Activated CD8-positive, alpha-beta memory T cell treated with anti-CD3 and anti-CD28 coated beads, Interleukin-2, amount 50 U/mL, for 24 hours (primary cell): Measurements from ENCODE around the gene TESMIN.

Source experiments
- DNase-seq: peaks from one replicate; pipeline ENCODE4 v3.0.0-alpha.2; 2020; ENCODE audit errors: extremely low read depth

Gene TESMIN

DNA sequence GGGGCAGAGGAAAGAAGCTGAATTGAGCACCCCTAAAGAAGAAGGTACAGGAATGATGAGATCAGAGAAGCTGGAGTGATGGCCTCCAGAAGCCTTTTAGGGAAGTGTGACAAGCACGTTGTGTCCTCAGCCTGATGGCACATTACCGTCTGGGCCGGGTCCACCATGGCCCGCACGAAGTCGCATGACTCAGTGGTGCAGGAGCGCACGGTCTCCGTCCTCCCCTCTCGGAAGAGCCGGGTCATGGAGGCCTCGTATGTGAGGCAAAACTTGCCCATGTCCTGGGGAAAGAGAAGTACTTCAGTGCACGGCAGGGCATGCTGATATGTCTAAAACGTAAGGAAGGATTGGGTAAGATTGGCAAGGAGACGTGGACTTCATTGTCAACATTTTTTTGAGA is 11.2 kb upstream of the TESMIN start:
- DNase-seq: no peak

DNA sequence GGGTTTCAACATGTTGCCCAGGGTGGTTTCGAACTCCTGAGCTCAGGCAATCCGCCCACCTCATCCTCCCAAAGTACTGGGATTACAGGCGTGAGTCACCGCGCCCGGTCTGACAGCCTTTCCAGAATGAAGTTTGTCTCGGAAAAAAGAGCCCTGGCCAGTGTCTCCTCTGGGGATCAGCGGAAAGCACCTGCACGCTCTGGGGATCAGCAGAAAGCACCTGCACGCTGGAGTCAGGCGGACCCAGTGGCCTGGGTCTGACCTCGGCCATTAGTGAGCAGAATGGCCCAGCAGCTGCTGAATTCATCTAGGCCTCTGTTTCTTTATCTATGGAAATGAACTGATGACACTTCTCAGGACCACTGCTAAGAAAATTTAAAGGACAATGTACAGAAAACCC is 10.5 kb upstream of the TESMIN start:
- DNase-seq: no peak

DNA sequence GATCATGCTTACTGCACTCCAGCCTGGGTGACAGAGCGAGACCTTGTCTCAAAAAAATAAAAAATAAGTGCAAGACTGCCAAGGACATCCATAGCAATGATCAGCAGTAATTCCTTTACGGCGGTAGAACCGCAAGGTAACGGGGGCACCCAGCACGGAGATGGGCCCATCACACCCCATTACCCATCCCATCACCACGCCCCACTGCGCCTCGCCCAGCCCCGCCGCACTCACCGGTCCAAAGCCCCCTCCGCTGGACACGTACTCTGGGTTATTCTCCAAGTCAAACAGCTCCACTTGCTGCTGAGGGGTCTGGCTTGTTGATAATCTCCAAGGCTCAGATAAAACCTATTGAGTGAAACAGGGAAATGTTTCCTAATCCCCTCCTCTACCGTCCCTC is 8.7 kb upstream of the TESMIN start:
- DNase-seq: no peak

DNA sequence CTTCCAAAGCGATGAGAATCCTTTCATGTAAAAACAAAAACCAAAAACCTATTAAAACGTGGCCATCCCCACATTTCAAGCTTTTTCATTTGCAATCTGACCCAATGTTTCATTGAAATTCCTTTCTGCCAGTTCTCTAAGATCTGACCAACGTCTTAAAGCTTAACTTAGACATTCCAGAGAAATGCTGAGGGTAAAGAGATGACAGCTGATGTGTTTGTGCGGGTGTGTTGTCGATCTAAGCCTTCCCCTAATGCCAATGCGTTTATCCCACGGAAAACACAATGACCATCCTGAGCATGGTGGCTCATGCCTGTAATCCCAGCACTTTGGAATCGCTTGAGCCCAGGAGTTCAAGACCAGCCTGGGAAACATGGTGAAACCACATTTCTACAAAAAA is 6.4 kb upstream of the TESMIN start:
- DNase-seq: no peak

DNA sequence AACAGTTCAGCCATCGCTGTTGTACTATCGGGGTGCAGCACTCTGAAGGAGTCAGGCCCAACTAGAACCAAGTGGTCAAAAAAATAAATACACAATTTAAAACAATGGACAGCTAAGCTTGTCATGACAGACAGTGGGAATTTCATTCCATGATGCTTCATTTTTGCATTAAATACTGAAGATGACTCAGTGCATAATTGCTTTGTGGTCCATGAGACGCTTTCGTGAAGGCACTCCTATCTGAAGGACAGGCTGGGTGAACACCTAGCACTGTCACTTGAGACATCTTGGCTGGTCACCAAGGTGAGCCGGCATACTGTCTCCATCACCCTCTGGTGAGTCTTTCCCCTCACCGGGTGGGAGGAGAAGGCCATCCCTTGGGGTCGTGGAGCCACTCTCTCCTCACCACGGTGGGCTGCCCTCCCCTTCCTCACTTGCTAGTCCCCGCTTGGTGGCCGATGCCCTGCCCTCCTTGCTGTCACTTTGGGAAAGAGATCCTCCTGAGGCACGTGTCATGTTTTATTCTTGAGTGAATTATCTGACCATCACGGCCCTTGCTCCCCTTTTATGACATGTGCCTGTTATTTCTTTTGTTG is 4.9 kb upstream of the TESMIN start:
- no peak for DNase-seq

DNA sequence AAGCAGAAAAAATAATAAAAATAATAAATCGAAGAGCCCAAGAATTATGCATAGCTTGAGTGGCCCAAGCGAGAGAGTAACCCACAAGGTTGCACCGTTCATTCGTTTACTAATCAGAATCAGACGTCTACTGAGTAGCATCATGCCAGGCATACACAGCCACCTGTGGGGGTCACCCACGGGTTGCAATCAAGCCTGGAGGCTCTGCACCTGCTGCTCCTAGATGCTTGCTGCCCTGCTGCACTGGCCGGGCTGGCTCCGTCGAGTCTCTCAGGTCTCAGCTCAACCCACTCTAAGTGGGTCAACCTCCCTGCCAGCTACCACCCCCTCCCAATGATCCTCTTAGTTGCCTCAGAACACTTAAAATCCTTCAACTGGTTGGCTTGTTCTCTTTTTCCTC is 2.0 kb upstream of the TESMIN start:
- DNase-seq: no peak

DNA sequence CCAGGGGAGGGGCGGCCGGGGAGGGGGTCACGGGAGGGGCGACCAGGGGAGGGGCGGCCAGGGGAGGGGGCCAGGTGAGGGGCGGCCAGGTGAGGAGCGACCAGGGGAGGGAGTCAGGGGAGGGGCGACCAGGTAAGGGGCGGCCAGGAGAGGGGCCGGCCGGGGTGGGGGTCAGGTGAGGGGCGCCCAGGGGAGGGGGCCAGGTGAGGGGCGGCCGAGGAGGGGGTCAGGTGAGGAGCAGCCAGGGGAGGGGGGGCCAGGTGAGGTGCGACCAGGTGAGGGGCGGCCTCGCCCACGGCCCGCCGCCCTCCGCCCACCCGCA is 355 bp downstream of the TESMIN start:
- no peak for DNase-seq

DNA sequence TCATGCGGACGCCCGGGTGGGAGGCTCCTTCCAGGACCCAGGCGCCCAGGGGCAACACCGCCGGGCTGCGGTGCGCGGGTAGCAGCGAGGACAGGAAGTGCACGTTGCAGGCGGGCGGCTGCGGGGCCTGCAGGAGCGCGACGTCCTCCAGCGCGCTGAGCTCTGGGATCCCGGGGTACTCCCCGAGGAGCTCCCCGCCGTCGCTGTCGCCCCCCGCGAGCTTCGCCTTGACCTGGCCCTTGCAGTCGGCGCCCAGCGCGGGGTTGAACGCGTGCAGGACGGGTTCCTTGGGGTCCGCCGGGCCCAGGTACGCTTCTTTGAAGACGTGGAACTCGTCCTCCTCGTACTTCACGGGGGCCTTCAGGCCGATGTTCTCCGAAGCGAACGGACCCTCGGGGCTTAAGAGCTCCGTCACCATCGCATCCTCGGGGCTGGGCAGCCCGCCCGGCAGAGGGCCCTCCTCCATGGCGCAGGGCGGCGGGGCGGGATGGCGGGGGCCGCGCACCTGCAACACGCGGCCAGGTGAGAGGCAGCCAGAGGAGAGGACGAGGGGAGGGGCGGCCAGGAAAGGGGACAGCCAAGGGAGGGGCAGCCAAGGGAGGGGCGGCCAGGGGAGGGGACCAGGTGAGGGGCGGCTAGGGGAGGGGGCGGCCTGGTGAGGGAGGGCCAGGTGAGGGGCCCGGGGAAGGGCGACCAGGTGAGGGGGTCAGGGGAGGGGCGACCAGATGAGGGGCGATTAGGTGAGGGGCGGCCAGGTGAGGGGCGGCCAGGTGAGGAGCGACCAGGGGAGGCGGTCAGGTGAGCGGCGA is 921 bp downstream of the TESMIN start:
- DNase-seq: no peak

DNA sequence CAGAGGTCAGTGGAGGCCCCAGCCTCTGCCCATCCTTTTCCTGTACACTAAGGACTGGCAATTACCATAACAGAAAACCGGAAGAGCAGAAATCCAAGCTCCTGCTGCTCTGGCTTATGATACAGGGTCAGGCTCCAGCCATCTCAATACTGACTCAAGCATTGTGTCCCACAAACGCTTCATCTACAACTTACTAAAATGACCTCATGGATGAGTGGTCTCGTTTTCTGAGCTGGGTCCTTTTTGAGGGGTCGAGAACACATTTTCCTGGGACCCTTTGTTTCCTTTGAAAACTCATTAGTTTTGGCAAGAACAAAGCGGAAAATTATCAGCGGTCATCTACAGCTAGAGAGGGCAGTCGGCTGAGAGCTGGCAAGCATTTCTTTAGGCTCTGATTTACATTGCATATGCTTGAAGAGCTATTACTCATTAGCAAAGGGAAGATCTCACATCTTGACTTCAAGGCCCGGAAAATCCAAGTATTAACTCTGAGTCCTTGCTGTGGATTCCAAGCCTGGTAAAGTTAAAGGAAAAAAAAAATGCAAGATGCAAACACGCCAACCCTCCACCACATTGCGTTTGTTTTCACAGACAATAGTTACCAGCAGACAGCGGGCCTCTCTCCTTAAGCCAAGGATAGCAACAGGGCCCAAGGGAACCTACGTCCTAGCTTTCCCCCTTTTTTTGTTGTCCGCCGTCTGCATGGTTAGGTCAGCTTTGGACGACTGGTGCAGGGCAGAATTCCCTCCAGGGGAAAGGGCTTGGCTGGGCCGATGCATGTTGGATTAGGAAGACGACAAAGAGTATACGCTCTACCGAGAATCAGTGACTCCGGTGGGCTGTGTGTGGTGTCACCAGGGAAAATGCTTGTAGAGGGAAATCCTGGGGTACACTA is 1.8 kb downstream of the TESMIN start:
- DNase-seq: no peak

DNA sequence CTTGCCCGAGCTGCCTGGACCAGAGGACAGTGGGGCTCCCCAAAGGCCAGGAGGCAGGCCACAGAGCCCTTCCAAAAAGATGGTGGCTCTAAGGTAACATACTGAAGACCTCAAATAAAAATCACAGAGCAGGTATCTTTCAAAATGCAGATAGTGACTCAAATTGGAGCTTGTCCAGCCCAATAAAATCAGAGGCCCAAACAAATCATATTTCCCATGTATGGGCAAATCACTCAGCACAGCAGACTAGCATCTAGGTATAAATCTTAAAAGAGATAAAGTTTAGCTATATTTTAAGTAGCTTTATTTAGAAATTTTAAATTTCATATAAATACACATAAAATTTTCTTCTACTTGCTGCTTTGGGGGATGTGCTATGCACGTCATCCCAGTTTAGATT is 3.3 kb downstream of the TESMIN start:
- no peak for DNase-seq

DNA sequence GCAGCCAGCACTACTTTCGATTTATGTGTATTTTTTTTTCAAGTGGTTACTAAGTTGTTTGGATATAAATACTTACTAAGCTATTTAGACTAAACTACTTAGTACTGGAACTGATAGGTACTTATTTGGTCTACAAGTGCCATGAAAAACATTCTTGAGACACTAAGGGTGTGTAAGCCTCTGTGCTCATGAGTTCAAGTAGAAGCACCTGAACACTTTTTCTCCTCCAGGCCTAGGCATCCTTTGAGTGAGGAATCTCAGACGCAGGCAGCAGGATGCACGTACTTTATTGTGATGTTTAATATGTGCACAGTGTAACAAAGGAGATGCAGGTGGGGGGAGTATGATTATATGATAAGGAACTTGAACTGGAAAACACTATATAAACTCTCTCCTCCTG is 7.8 kb downstream of the TESMIN start:
- DNase-seq: no peak

DNA sequence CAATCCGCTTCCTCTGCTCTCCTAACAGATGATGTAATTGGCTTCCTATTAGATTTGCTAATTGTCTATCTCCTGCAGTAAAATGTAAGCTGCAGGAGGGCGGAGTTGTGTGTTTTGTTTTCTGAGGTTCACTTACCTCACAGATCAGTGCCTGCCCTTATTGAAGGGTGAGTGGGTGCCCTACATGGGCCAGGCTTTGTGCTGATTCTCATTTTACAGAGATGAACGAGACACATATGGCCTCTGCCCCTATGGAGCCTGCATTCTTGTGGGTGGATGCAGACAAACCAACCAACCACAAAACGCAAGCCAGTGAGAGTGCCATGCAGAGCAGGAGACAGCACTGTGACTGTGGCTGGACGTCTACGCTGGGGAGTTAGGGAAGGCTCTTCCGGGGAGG is 9.9 kb downstream of the TESMIN start:
- DNase-seq: no peak

DNA sequence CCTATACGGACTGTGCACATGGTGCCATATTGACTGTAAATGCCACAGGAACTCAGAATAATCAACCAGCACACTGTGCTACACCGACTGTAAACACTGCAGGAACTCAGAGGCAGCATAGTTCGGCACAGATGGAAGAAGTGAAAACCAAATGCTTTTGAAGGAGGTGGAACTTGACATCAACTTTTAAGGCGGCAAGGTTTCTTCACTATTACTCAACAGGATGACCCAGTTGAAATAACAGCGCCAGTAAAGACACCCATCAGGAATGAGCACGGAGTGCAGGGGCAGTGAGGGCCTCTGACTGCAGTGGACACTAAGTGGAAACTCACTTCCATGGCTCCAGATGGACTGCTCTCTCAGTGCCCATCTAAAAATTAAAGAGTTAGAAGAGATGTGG is 15.7 kb downstream of the TESMIN start:
- DNase-seq: no peak

DNA sequence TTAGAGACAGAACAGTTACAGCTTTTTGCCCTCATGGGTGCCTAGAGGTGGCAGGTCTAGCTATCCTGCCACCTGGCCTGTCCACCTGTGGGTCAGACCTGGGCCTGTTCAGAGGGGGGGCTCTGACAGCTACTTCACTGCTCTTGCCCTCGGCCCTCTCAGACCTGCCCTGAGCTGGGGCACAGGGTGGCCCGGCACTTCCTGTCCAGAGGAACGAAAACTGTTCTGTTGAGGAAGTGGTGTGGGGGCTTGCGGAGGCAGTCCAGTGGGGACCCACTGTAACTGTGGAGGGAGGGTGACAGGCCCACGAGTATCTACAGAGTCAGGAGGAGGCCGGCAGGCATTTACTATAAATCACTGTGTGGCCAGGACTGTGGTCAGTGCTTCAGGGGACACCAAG is 16.2 kb downstream of the TESMIN start:
- no peak for DNase-seq

DNA sequence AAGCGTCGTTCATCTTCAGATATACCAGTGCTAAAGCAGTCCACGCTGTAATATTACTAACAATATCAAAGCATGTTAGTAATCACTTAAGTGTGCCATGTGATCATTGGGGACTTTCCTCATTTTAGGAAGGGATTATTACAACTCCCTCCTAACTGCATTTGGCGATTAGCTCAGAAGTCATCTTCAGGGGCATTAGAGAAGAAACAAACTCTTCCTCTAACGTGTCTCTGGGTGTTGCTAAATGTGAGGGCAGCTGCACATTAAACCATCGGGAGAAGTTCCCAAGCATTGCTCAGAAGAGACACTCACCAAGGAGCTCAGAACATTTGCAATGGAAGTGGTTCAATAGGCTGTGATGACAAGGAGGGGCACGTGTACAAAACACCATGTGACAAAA is 17.2 kb downstream of the TESMIN start:
- DNase-seq: no peak

DNA sequence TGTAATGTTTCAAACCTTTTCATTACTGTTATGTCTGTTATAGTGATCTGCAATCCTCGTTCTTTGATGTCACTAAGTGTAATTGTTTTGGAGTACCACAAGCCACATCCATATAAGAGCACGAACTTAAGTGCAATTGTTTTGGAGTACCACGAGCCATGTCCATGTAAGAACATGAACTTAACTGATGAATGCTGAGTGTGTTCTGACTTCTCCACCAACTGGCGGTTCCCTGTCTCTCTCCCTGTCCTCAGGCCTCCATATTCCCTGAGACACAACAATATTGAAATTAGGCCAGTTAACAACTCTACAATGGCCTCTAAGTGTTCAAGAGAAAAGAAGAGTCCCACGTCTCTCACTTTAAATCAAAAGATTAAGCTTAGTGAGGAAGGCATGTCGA is 23.5 kb downstream of the TESMIN start:
- no peak for DNase-seq

DNA sequence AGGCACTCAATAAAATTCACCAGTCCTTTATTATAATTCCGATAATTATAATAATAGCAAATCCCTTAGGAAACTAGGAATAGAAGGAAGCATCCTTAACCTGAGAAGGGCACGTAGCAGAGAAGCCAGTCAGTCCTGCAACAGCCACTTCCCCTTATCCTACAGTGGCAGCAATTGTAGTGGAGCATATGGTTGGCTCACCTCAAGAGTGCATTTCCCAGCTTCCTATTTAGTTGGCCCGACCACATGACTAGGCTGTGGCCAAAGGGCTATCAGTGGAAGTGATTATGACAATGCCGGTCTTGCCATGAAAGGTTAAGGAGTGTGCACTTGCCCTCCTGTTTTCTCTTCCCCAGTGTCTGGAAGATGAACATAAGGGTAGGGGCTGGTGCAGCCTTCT is 27.0 kb downstream of the TESMIN start:
- DNase-seq: no peak

DNA sequence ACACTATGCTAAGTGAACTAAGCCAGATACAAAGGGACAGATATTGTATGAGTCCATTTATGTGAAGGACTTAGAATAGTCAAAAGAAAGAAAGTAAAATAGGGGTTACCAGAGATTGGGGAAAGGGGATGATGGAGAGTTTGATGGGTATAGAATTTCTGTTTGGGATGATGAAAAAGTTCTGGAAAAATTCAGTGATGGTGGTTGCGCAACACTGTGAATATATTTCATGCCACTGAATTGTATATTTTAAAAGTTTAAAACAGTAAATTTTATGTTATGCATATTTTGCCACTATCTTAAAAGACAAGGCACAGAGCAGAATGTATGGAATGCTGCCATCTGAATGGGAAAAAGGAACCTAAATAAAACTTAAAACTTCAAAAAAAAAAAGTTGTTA is 29.2 kb downstream of the TESMIN start:
- DNase-seq: no peak

DNA sequence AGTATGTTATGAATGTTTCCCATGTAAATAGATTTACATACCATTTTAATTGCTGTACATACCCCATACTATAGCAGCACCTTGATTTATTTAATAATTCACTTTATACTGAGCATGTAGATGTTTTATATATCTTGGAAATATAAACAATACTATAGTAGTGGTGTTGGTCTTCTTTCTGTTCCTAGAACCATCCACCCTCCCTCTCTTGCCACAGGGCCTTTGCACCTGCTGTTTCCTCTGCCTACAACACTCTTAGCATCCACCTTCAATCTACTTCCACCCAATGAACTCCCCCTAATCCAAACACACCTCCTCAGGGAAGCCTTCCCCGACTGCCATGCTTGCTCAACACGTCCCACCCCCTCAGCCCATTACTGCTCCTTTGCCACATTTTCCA is 30.2 kb downstream of the TESMIN start:
- DNase-seq: no peak

DNA sequence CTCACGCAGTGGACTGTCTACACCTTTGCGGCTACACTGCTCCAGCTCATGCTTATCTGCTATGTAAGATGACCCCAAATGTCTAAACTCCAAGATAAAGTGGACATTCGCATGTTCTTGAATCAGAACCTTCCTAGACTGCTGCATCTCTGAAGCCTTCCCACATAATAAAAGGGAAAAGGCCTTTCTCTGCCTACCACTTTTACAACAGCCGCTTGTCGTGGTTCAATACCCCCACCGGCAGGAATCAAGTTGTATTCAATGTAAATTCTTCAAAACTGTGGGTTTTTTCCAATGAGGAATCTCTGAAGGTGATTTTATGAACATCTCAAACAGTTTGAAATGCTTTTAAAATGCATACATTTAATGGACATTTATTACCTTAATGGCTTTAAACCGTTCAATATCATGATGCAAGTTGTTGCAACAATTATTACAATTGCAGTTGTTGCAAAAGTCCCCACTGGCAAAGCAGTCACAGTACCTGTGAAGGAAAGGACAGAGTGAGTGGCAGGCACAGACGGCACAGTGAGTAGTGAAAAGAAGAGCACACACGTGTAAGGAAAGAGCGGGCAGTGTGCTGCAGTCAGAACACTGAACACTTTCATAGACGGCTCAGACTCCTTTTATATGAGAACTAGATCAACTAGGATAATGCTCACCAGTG is 35.7 kb downstream of the TESMIN start:
- DNase-seq: no peak

DNA sequence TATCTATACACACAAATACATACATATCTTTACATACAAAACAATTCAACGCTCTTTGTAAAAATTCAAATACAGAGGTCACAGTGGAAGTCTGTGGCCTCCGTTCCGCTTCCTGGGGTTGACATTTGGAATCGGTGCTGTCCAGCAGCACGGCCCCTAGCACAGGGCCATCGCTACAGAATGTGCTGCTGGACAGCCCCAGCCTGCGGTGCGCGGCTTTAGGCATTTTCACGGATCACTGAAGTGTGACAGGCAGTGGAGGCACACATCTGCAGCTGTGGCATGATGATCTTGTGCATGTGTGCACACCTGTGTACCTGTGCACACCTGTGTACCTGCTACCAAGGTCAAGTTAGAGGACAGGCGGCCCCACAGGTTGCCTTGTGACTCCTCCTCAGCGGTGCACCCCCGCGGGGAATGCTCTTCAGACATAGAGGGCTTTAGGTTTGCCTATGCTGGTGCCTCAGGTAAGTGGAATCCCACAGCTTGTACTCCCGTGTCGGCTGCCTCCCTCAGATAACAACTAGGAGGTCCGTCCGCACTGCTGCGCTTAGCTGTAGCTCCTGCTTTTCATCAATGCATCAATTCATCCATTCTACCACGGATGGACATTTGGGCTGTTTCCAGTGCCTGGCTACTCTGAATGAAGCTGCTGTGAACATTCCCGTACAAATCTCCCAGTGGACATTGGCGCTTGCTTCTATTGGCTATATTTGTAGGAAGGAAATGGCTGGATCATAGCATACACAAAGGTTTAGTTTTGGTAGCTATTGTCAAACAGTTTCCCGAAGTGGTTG is 37.1 kb downstream of the TESMIN start:
- DNase-seq: no peak

DNA sequence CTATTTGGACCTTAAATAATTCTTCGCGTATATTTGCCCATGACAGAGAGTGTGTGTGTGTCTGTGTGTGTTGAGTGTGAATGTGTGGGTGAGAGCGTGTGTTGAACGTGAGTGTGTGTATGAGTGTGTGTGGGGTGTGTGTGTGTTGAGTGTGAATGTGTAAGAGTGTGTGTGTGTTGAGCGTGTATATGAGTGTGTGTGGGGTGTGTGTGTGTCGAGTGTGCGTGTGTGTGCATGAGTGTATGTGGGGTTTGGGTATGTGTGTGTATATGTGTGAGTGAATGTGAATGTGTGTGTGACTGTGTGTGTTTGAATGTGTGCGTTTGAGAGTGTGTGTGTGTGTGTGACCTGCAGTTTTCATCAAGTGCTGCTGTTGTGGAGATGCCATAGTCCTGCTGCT is 40.2 kb downstream of the TESMIN start:
- DNase-seq: no peak
